WERI-Rb-1 (cell line): ENCODE measurements around the gene SLCO4A1.
A peak's percentile ranks its signal among the peaks of the same experiment; 100 is the strongest.

Source experiments
- DNase-seq: peaks from one replicate; pipeline ENCODE4 v3.0.0-alpha.2; 2020
- H3K27ac ChIP-seq: fragments of 250-450 bp; sonication (Bioruptor Pico); 2 replicates; pipeline ENCODE4 v1.5.1; 2020; ENCODE audit warnings: mild to moderate bottlenecking, moderate library complexity
- H3K27me3 ChIP-seq: fragments of 250-450 bp; sonication (Bioruptor Pico); 2 replicates; pipeline ENCODE4 v1.5.1; 2021; ENCODE audit warnings: mild to moderate bottlenecking, low read depth, moderate library complexity; ENCODE audit not compliant: insufficient read depth, severe bottlenecking
- H3K36me3 ChIP-seq: fragments of 250-450 bp; sonication (Bioruptor Pico); 2 replicates; pipeline ENCODE4 v1.5.1; 2020; ENCODE audit warnings: mild to moderate bottlenecking, moderate library complexity
- H3K4me3 ChIP-seq: 2 replicates; pipeline ENCODE4 v1.5.1; 2011; ENCODE audit warnings: low read depth, mild to moderate bottlenecking, control low read depth, low read length
- H3K9me3 ChIP-seq: fragments of 250-450 bp; sonication (Bioruptor Pico); 2 replicates; pipeline ENCODE4 v1.5.1; 2021; ENCODE audit warnings: mild to moderate bottlenecking, moderate library complexity; ENCODE audit not compliant: severe bottlenecking
- CTCF ChIP-seq: IDR thresholded peaks from 2 replicates; pipeline ENCODE4 v1.5.1; 2011; ENCODE audit warnings: low read depth, mild to moderate bottlenecking, control low read depth, inconsistent platforms, low read length

Gene SLCO4A1

GRCh38 chr20:62696989-62697388 lies 54.7 kb downstream of the SLCO4A1 start:
- H3K4me3 ChIP-seq, result no peak overlapping the region
- no peak for DNase-seq

GRCh38 chr20:62697468-62697912 lies 55.2 kb downstream of the SLCO4A1 start:
- H3K9me3 ChIP-seq, result no peaks in the 10 kb centered on the region
- no peaks in the 10 kb centered on the region for H3K36me3 ChIP-seq
- no peak for DNase-seq
- H3K27ac ChIP-seq, result no peak overlapping the region
- no peaks in the 10 kb centered on the region for H3K27me3 ChIP-seq
- TF ChIP-seq CTCF, result no peak
- no peak overlapping the region for H3K4me3 ChIP-seq

More at GRCh38 chr20:62696989-62697388, 54.7 kb downstream of the SLCO4A1 start:
- Histone ChIP-seq H3K9me3 (no peaks in the 10 kb centered on the region), H3K27ac (no peak overlapping the region), H3K36me3 (no peaks in the 10 kb centered on the region), H3K27me3 (no peaks in the 10 kb centered on the region)
- TF ChIP-seq CTCF, result no peak

GRCh38 chr20:62698231-62698630 lies 55.9 kb downstream of the SLCO4A1 start:
- Histone ChIP-seq H3K36me3 (no peaks in the 10 kb centered on the region), H3K9me3 (no peaks in the 10 kb centered on the region), H3K27me3 (no peaks in the 10 kb centered on the region), H3K27ac (no peak overlapping the region), H3K4me3 (no peak overlapping the region)
- TF ChIP-seq CTCF, result no peak
- peak; percentile 40 for DNase-seq

GRCh38 chr20:62699296-62699695 lies 57.0 kb downstream of the SLCO4A1 start:
- TF ChIP-seq CTCF, result no peak
- Histone ChIP-seq H3K27ac (no peak overlapping the region), H3K36me3 (no peaks in the 10 kb centered on the region), H3K9me3 (no peaks in the 10 kb centered on the region), H3K4me3 (no peak overlapping the region), H3K27me3 (no peaks in the 10 kb centered on the region)
- no peak for DNase-seq

- H3K9me3 ChIP-seq, result no peaks in the 10 kb centered on the region
- H3K36me3 ChIP-seq, result no peaks in the 10 kb centered on the region
- no peak for TF ChIP-seq CTCF
- no peak overlapping the region for H3K4me3 ChIP-seq
- H3K27me3 ChIP-seq, result no peaks in the 10 kb centered on the region
- no peak overlapping the region for H3K27ac ChIP-seq
- no peak for DNase-seq
Measured at GRCh38 chr20:62699741-62700140, 57.4 kb downstream of the SLCO4A1 start.

- Histone ChIP-seq H3K9me3 (no peaks in the 10 kb centered on the region), H3K36me3 (no peaks in the 10 kb centered on the region), H3K27me3 (no peaks in the 10 kb centered on the region), H3K4me3 (no peak overlapping the region), H3K27ac (no peak overlapping the region)
- DNase-seq, result no peak
- no peak for TF ChIP-seq CTCF
Measured at GRCh38 chr20:62700261-62700930, 58.1 kb downstream of the SLCO4A1 start.
